DMS 273 (cell line): ENCODE data around the gene FAM153A.
"Not testable (repeated sequence)": the region's sequence is repeated elsewhere in the genome, so short reads cannot be mapped to it uniquely, and the experiment has no call there.

Experiments used
- DNase-seq: peaks from one replicate; lab custom pipeline; 2025; ENCODE audit not compliant: unreplicated experiment; lab: John Stamatoyannopoulos, UW

Gene FAM153A

GRCh38 chr5:177782792-177783633 is at the start of gene FAM153A:
Gene FAM153A, minus strand, starts transcription at chr5:177782899.
- not testable (repeated sequence) for DNase-seq

DNA sequence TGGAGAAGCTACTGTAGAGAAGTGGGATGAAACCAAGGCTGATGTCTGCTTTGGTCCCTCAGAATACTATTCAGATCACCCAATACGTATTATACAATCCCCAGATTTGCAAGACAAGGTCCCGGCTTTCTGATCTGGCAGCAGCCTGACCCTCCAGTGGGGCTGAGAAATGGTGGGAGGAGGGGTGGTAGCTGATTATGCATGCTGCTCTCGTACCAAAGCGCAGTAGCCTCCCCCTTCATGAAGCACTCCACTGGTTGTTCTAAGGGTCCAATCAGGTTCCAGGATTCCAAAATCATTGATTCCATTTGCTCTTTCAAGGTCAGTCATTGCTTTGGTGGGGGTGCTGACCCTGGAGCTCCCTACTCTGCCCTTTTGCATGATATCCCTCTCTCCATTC is 49.6 kb upstream of the FAM153A start:
- DNase-seq = not testable (repeated sequence)

DNA sequence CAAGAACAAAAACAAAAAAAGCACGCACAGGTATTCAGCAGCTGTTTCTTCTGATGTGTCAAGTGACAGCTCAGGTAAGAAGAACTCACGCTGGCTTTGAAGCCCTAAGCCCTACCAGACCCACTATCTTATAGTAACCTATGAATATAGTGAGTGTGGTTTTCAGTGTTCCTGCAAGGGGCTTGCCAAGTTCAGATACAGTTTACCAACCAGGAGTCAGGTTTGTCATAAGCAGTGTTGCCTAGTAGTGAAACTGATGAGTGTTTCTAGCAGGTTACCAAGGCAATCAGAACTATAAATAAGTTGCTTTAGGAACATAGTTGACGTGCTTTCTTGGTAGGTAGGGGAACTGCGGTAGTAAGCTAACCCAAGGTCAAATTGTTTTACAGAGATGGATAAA is 43.4 kb upstream of the FAM153A start:
- not testable (repeated sequence) for DNase-seq

DNA sequence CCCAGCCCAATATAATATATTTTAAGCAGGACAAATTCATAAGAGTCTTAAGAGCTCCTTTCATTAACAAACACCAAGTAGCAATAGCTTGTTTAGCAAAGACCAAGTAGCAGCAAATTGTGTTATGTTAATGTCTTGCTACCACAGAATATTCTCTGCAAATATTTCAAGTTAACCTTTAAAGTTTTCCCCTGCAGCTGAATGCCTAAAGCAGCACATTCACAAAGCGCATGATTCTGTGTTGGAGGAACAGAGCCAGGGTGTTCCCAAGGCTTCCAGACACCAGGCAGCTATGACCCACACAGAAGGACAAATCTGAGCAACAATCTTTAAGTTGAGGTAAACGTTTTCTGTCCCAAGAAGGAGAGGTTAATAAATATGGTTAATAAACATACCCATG is 42.1 kb upstream of the FAM153A start:
- DNase-seq = not testable (repeated sequence)

DNA sequence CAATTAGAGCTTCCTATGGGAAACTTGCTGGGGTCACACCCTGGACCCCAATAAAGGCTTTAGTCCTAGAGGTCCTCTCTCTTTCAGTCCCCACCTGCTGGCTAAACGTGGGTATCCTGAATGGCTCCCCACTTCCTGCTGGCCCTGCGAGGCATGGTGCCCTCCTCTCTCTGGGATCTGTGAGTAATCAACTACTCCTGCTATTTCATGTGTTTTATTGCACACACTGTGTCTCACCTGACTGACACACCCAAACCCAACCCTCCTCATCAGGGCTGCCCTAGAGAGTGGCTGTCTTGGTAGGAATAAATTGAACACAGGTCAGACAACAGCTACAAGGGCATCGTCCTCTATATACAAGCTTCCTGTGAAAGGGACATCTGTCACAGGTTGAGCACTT is 39.8 kb upstream of the FAM153A start:
- DNase-seq = not testable (repeated sequence)

DNA sequence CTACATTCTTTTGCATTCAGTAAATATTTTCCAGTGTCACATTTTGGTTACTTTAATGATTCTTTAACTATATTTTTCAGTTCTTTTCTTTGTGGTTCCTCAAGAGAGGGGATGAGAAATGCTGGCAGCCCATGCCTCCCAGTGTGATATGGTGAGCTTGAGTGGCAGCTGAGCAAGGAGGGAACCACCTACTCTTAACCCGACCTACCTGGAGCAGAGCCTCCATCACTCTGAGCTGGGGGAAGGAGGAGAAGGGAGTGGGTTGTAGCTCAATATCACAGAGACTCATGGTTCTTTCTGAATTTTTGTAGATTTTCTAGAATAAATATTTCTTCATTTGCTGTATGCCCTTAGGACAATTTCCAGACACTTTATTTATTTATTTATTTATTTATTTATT is 37.0 kb upstream of the FAM153A start:
- DNase-seq = not testable (repeated sequence)

DNA sequence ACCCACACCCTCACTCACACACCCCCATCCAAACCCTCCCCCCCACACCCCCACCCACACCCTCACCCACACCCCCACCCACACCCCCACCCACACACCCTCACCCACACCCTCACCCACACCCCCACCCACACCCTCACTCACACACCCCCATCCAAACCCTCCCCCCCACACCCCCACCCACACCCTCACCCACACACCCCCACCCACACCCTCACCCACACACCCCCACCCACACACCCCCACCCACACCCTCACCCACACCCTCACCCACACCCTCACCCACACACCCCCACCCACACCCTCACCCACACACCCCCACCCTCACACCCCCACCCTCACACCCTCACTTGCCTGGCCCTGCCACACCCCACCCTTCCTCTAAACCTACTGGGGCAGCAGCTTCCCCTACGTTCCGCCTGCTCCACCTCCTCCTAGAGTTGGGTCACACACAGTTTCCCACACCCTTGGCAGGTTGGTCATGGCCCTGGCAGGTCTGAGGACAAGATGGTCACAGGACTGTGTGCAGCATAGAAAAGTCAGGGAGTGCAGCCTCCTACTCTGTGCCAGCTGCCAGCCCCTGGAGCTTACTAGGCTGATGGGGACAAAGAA is 30.2 kb upstream of the FAM153A start:
- DNase-seq = not testable (repeated sequence)

DNA sequence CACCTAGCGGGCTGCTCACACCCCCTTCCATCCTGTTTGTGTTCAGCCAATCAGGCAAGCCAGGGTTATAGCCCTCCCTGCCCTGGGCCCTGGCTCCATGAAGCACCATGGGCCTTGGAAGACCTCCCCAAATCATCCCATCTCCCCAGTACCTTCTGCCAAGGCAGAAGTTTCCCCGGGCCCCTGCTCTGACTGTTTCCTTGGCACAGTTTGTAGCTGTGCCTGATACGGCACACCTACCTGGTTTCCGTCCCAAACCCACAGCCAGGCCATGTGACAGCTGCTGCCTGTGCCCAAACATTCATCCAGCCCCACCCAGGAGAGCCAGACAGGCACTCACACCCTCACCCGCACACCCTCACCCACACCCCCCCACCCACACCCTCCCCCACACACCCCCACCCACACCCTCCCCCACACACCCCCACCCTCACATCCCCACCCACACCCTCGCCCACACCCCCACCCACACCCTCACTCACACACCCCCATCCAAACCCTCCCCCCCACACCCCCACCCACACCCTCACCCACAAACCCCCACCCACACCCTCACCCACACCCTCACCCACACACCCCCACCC is 29.6 kb upstream of the FAM153A start:
- DNase-seq = not testable (repeated sequence)

GRCh38 chr5:177809209-177809913 is 26.7 kb upstream of the FAM153A start:
- not testable (repeated sequence) for DNase-seq

DNA sequence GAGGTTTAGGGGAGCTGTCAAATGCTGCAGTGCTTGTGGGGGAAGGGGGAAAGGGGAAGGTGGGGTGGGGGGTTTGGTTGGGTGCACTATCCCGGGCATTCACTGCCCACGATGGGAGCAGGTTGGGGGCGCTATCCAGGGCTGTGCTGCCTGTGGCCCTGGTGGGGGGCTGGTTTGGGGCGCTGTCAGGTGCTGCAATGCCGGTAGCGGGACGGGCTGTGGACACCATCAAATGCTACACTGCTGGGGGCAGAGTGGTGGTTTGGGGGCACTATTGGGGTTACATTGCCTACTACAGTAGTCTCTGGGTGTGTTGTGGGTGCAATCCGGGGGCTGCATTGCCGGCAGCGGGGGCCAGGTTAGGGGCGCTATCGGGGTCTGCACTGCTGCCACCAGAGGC is 25.7 kb upstream of the FAM153A start:
- DNase-seq = not testable (repeated sequence)

DNA sequence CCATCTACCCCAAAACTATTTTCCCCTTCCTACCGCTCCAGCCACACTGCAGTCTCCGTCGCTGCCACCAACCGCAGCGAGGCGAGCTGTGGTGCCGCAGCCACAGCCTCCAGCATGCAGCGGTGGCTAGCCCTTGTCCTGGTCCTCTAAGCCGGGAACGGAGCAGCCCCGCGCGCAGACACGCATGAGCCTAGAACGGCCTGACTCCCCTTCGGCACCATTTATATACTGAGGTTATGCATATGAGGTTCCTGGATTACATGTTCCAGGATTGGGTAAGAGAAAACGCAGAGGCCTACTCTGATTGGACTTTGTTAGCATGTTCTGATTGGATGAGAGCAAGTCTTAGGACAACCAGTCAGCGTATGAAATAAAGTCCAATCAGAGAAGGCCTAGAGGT is 24.6 kb upstream of the FAM153A start:
- DNase-seq = not testable (repeated sequence)

GRCh38 chr5:177801427-177801826 is 18.7 kb upstream of the FAM153A start:
- DNase-seq = not testable (repeated sequence)

DNA sequence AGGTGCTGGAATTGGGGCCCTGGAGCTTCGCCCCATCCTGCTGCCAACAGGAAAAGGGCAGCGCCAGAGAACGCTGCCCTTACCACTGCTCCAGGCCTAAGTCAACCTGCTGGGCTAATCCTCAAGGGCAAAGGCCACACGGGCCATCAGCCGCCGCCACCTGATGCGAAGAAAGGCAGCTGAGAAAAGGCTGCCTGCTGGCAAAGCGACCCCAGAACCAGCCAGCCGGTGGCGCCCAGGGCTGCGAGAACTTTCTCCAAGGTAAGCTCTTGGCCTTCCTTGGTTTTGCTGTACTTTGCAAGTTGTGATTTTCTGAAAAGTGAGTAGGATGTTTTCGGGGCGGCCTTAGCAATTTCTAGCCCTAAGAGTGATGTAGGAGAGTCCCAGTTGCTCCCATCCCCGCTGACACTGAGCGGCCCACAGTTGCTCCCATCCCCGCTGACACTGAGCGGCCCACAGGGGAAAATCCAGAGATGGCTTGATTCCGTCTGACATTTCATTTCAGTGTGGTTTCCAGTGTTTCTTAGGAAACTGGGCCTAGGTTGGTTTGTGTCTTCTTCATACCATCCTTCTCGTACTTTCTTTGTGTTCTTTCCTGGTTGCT is 15.6 kb upstream of the FAM153A start:
- not testable (repeated sequence) for DNase-seq

DNA sequence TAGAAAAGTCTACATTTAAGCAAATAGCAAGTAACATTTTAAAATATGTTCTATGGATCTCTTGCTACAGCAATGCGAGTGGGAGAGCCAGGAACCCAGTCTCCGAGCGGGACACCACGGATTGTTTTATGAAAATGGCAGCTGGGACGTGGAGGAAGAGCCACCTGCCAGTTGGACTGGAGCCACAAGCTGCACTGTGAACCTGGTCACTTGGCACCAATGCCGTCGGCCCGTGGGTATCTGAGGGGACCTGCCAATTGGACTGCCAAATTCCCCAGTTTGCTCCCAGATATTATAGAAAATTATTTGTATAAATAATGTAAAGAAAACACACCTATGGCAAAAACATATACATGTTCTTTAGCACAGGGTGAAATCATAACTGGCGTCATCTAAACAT is 10.6 kb upstream of the FAM153A start:
- DNase-seq = peak; percentile 5

DNA sequence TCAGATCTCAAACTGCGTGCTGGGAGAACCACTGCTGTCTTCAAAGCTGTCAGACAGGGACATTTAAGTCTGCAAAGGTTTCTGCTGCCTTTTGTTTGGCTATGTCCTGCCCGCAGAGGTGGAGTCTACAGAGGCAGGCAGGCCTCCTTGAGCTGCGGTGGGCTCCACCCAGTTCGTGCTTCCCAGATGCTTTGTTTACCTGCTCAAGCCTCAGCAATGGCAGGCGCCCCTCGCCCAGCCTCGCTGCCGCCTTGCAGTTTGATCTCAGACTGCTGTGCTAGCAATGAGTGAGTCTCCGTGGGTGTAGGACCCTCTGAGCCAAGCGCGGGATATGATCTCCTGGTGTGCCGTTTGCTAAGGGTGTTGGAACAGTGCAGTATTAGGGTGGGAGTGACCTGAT is 8.9 kb upstream of the FAM153A start:
- not testable (repeated sequence) for DNase-seq

DNA sequence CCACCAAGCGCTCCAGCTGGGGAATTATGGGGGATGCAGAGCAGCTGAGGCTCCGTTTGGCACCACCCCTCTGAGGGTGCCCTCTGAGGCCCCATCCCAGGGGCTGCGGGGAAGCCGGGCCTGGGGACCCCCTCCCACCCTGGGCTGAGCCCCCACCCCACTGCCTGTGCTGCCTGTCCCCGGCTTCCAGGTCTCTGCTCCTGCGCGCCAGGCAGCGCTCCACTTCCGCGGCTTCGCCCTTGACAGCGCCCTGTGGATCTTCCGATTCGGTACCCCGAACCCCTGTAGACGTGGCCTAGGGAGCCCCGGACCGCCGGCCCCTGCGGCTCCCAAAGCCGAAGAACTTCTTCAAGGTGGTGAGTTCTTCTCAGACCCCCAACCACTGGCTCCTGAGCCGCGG is 530 bp downstream of the FAM153A start:
- not testable (repeated sequence) for DNase-seq

DNA sequence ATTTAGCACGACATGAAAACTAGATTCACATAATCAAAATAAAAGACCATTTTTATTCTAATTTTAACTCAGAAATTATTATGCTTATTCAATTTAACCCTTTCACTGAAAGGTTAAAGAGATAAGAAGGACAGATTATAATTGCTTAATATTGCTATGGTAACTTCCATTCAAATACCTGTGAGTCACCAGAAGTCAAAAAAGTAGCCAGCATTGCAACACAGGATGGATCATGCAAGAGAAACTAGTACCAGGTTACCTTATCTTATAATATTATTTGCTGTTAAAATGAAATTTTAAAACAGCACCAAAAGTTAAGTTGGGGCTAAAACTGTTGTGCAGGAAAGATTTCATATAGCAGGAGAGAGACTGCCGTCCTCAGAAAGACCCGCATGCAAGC is 11.5 kb downstream of the FAM153A start:
- not testable (repeated sequence) for DNase-seq

DNA sequence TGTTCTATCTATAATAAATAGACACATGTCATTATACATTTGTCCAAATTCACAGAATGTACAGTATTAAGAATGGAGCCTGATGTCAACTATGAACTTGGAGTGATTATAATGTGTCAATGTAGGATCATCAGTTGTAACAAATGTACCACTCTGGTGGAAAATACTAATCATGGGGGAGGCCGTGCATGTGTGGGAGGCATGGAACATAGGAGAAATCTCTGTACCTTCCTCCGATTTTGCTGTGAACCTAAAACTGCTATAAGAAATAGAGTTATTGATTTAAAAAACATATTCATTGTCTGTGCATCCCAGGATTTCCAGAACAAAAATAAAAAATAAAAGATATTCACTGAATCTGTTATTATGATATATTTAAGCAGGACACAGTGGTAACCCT is 12.1 kb downstream of the FAM153A start:
- DNase-seq = not testable (repeated sequence)

GRCh38 chr5:177763737-177764508 is 18.8 kb downstream of the FAM153A start:
- DNase-seq = not testable (repeated sequence)

DNA sequence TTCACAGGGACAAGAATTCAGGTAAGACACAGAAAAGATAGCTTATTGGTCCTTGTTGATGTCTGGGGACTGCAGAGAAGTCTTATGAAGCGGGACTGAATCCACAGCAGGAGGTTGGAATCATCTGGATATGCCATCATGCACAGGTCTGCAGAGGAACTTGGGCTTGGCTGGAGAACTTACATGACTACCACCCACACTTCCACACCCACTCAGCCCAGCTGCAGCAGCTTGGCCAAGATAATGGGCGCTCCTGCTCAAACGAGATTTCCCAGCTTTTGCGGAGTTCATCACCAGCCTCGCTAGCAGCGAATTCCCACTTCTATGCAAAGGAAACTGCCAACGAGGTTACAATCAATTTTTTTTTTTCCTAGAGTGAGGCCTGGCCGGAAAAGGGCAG is 21.7 kb downstream of the FAM153A start:
- DNase-seq = not testable (repeated sequence)
